Hematopoietic multipotent progenitor cell treated with erythropoietin and hydrocortisone succinate and interleukin-3 and kit ligand, for 8 days (in vitro differentiated cells): Measurements from ENCODE around the gene TAS1R1.
"Not testable (repeated sequence)": the region's sequence is repeated elsewhere in the genome, so short reads cannot be mapped to it uniquely, and the experiment has no call there.

Experiments
- DNase-seq: peaks from one replicate; pipeline ENCODE4 v3.0.0-alpha.2; 2015

TAS1R1 gene

GRCh38 chr1:6592441-6592840, 37.3 kb downstream of the TAS1R1 start:
- DNase-seq = no peak

GRCh38 chr1:6592865-6593593, 37.9 kb downstream of the TAS1R1 start:
- DNase-seq = no peak

GRCh38 chr1:6593810-6594209, 38.7 kb downstream of the TAS1R1 start:
- no peak for DNase-seq

- DNase-seq = no peak
These were observed 40.1 kb downstream of the TAS1R1 start for GRCh38 chr1:6594977-6595740.

GRCh38 chr1:6596351-6596750, 41.2 kb downstream of the TAS1R1 start:
- DNase-seq = no peak

GRCh38 chr1:6596886-6597776, 42.0 kb downstream of the TAS1R1 start:
- DNase-seq = no peak

- no peak for DNase-seq
These were observed 42.6 kb downstream of the TAS1R1 start for GRCh38 chr1:6597777-6598131.

- no peak for DNase-seq
These were observed 44.3 kb downstream of the TAS1R1 start for GRCh38 chr1:6599141-6599975.

- DNase-seq = not testable (repeated sequence)
These were observed 44.9 kb downstream of the TAS1R1 start for GRCh38 chr1:6599991-6600390.

- DNase-seq = no peak
These were observed 45.4 kb downstream of the TAS1R1 start for GRCh38 chr1:6600410-6601048.

GRCh38 chr1:6601049-6601922, 46.2 kb downstream of the TAS1R1 start:
- DNase-seq = peak; percentile 99

- no peak for DNase-seq
These were observed 47.0 kb downstream of the TAS1R1 start for GRCh38 chr1:6601923-6602668.

- DNase-seq = peak; percentile 89
These were observed 47.6 kb downstream of the TAS1R1 start, which contains the start of gene KLHL21 for GRCh38 chr1:6602669-6603237. TSS of gene KLHL21 (minus strand) at chr1:6602869. CDS start at chr1:6602817, 52 bp downstream.

- peak; percentile 77 for DNase-seq
These were observed 48.3 kb downstream of the TAS1R1 start for GRCh38 chr1:6603238-6603914.

- DNase-seq = no peak
These were observed 48.9 kb downstream of the TAS1R1 start for GRCh38 chr1:6603915-6604558.

- DNase-seq = peak; percentile 44
These were observed 57.7 kb downstream of the TAS1R1 start for GRCh38 chr1:6612641-6613360.

GRCh38 chr1:6613361-6614018, 58.4 kb downstream of the TAS1R1 start, which contains the start of gene PHF13:
TSS of gene PHF13 (plus strand) at chr1:6613731. CDS start at chr1:6614067, 336 bp downstream.
- DNase-seq = peak; percentile 98
